OCI-LY1 (cell line): ENCODE results near the gene GPR42.

Experiments
- EZH2 ChIP-seq: fragments of 200-600 bp; sonication (generic), shearing (Covaris generic); IDR thresholded peaks from 2 replicates; pipeline ENCODE4 v1.8.0; 2017; ENCODE audit warnings: borderline replicate concordance, mixed run types, mild to moderate bottlenecking, antibody characterized with exemption, low read length, moderate library complexity, mixed read lengths
- TF ChIP-seq, protein P1 (sequence below): fragments of 200-600 bp; sonication (generic), shearing (Covaris generic); IDR thresholded peaks from 2 replicates; pipeline ENCODE4 v1.5.1; 2017; ENCODE audit warnings: mild to moderate bottlenecking, antibody characterized with exemption, low read length, moderate library complexity, mixed read lengths

DNA sequence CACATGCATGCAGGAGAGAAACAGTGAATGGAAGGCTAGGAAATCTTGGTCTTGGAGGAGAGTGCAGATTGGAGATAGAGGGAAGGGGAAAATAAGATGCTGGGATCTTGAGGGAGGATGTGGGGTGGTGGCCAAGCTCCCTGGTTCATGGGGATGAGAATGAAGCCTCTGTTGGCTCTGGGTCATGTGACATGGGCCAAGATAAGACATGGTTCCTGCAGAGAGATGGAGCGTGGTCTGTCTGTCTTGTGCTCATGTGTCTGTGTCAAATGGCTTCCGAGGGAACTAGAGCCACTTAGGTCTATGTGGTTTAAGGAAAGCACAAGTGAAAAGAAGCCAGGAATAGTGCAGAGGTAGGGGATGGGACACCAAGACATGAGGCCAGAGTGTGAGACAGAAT is 46.4 kb downstream of the GPR42 start:
- no peak for TF ChIP-seq EZH2
- TF ChIP-seq, protein P1, sequence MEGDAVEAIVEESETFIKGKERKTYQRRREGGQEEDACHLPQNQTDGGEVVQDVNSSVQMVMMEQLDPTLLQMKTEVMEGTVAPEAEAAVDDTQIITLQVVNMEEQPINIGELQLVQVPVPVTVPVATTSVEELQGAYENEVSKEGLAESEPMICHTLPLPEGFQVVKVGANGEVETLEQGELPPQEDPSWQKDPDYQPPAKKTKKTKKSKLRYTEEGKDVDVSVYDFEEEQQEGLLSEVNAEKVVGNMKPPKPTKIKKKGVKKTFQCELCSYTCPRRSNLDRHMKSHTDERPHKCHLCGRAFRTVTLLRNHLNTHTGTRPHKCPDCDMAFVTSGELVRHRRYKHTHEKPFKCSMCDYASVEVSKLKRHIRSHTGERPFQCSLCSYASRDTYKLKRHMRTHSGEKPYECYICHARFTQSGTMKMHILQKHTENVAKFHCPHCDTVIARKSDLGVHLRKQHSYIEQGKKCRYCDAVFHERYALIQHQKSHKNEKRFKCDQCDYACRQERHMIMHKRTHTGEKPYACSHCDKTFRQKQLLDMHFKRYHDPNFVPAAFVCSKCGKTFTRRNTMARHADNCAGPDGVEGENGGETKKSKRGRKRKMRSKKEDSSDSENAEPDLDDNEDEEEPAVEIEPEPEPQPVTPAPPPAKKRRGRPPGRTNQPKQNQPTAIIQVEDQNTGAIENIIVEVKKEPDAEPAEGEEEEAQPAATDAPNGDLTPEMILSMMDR, result no peak
